DOHH2 (cell line): Measurements from ENCODE around the gene CACNA2D3.

Experiments used
- CTCF ChIP-seq: fragments of 200-600 bp; sonication (generic); IDR thresholded peaks from one replicate; pipeline ENCODE4 v1.5.1; 2014; ENCODE audit warnings: antibody characterized with exemption, mild to moderate bottlenecking, low read depth, low read length; ENCODE audit not compliant: poor library complexity, severe bottlenecking
- EZH2phosphoT487 ChIP-seq: fragments of 200-600 bp; sonication (generic); IDR thresholded peaks from 2 replicates; pipeline ENCODE4 v1.6.1; 2017; ENCODE audit warnings: borderline replicate concordance, mild to moderate bottlenecking, antibody characterized with exemption, low read length, moderate library complexity, mixed read lengths

- TF ChIP-seq CTCF (no peak), EZH2phosphoT487 (no peak)
These were observed 865.4 kb downstream of the CACNA2D3 start for GRCh38 chr3:54987719-54988118.
